Nephron (organoid): ENCODE measurements around the gene NSRP1.
A peak's percentile ranks its signal among the peaks of the same experiment; 100 is the strongest.

Source experiments
- H3K27ac Mint-ChIP-seq, 3 experiments: 2 replicates each; pipeline ENCODE4 v1.8.0; 2020; ENCODE audit warnings: mixed read lengths in 3 of 3, mild to moderate bottlenecking in 2 of 3, moderate library complexity in 1 of 3
- H3K27me3 Mint-ChIP-seq: 2 replicates; pipeline ENCODE4 v1.8.0; 2021; ENCODE audit warnings: low read depth, mild to moderate bottlenecking, moderate library complexity, mixed read lengths
- H3K36me3 Mint-ChIP-seq: 2 replicates; pipeline ENCODE4 v1.8.0; 2020; ENCODE audit warnings: low read depth, mixed read lengths
- H3K4me1 Mint-ChIP-seq: 2 replicates; pipeline ENCODE4 v1.8.0; 2020; ENCODE audit warnings: mixed read lengths
- H3K4me3 Mint-ChIP-seq, 3 experiments: 2 replicates each; pipeline ENCODE4 v1.8.0; 2020; ENCODE audit warnings: mild to moderate bottlenecking in 3 of 3, mixed read lengths in 3 of 3, moderate library complexity in 2 of 3
- H3K9me3 Mint-ChIP-seq: 2 replicates; pipeline ENCODE4 v1.8.0; 2020; ENCODE audit warnings: mixed read lengths
- TF ChIP-seq, protein P1 (sequence below), 3 experiments: fragments of 200-600 bp; sonication (generic); IDR thresholded peaks; one replicate each; pipeline ENCODE4 v1.5.0; 2021; ENCODE audit warnings: antibody characterized with exemption in 3 of 3; ENCODE audit not compliant: unreplicated experiment in 3 of 3

NSRP1 gene

DNA sequence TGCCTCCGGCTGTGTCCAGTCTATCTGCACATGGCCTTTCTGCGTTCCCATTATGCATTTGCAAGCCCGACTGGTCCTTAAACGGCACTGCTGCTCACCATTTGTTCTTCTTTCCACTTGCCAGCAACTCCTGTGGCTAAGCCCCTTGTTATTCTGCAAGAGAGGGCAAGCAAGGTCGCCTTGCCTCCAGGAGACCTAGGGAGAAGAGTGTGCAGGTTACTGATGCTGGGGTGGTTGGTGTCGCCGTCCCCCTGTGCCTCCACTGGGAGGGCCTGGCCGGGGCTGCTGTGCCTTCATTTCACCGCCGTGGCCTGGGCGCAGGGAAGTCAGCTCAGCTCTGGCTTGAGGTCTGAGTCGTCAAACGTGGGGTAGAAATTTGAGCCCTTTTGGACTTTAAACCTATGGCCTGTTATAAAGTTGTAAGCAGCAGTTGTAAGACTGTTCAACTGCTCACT, 106.1 kb downstream of the NSRP1 start:
- Mint-ChIP-seq H3K4me1 (no peaks in the 10 kb centered on the region), H3K9me3 (no peaks in the 10 kb centered on the region), H3K4me3 (no peak overlapping the region), H3K27ac (no peak overlapping the region), H3K27me3 (peaks cover 16% of the 10 kb centered on the region), H3K36me3 (no peaks in the 10 kb centered on the region)
- TF ChIP-seq, protein P1, sequence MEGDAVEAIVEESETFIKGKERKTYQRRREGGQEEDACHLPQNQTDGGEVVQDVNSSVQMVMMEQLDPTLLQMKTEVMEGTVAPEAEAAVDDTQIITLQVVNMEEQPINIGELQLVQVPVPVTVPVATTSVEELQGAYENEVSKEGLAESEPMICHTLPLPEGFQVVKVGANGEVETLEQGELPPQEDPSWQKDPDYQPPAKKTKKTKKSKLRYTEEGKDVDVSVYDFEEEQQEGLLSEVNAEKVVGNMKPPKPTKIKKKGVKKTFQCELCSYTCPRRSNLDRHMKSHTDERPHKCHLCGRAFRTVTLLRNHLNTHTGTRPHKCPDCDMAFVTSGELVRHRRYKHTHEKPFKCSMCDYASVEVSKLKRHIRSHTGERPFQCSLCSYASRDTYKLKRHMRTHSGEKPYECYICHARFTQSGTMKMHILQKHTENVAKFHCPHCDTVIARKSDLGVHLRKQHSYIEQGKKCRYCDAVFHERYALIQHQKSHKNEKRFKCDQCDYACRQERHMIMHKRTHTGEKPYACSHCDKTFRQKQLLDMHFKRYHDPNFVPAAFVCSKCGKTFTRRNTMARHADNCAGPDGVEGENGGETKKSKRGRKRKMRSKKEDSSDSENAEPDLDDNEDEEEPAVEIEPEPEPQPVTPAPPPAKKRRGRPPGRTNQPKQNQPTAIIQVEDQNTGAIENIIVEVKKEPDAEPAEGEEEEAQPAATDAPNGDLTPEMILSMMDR (IDR thresholded peaks at IDR 0.05; ENCODE audit: unreplicated experiment in 3 of 3): no peak

DNA sequence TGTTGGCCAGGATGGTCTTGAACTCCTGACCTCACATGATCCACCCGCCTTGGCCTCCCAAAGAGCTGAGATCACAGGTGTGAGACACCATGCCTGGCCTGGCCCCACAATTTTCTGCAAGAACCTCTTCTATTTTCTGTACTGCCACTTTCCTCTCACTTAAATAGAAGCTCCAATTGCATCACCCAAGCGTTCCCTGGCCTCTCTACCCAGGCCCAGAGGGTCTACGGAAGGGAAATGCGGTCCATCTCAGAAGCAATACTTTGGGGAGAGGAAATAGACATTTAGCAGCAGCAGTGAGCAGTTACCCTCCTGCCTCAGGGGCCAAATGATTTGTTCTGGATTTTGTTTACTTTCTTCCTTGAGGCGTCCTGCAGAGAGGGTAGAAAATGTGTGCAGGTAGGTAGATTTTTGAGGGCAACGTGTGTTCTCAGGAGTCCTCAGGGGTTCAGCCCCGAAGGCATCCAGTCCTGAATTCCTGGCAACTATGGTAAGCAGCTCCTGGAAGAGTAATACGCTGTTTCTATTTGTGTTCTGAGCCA, 107.9 kb downstream of the NSRP1 start:
- no peak overlapping the region for H3K4me3 Mint-ChIP-seq
- no peaks in the 10 kb centered on the region for H3K9me3 Mint-ChIP-seq
- TF ChIP-seq, protein P1 (IDR thresholded peaks at IDR 0.05; ENCODE audit: unreplicated experiment in 3 of 3): no peak
- no peaks in the 10 kb centered on the region for H3K4me1 Mint-ChIP-seq
- H3K36me3 Mint-ChIP-seq: no peaks in the 10 kb centered on the region
- no peak overlapping the region for H3K27ac Mint-ChIP-seq
- H3K27me3 Mint-ChIP-seq: peaks cover 31% of the 10 kb centered on the region

DNA sequence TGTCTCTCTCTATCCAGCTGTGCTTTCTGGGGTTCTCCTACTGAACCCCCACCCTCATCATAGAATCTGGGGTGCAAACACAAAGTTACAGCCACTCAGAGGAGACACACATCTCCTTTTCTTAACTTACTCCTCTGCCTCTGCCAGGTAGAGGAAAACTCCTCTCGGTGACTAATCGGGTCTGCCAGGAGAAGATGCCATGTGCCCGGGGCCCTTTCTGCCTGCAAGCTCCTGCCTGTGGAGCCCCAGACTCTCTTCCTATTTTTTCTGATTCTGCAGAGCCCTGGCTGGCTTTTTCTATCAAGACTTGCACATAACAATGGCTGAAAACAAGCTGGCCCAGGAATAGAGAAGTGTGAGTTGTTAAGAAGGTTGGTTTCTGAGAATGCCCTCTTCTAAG, 108.5 kb downstream of the NSRP1 start:
- TF ChIP-seq, protein P1 (IDR thresholded peaks at IDR 0.05; ENCODE audit: unreplicated experiment in 3 of 3): no peak
- H3K4me1 Mint-ChIP-seq: no peaks in the 10 kb centered on the region
- no peaks in the 10 kb centered on the region for H3K36me3 Mint-ChIP-seq
- H3K9me3 Mint-ChIP-seq: no peaks in the 10 kb centered on the region
- no peak overlapping the region for H3K4me3 Mint-ChIP-seq
- no peak overlapping the region for H3K27ac Mint-ChIP-seq
- H3K27me3 Mint-ChIP-seq: peaks cover 32% of the 10 kb centered on the region

DNA sequence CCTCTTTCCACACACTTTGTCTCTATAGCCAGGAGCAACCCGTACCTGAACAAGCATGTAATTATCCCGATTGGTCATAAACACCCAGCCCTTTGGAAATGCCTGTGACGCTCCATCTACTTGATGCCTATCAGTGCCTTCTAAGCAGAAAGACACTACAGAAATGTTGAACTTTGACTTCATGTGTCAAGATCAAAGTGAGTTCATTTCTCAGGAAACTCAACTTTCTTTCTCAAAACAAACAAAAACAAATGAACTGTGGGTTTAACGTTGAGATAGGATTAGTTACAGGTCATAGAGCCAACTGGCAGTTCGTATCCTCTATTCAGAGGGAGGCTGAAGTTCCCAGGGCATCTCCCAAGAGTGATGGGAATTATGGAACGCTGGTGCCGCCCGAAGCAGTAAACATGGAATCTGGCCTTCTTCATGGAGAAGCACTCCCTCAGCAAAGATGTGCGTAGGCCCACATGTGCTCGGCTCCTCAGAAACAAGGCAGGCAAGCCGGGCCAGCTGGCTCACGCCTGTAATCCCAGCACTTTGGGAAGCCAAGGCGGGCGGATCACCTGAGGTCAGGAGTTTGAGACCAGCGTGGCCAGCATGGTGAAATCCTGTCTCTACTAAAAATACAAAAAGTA, 109.4 kb downstream of the NSRP1 start:
- Mint-ChIP-seq H3K4me1 (no peaks in the 10 kb centered on the region), H3K36me3 (no peaks in the 10 kb centered on the region), H3K4me3 (no peak overlapping the region), H3K27ac (no peak overlapping the region), H3K27me3 (peaks cover 37% of the 10 kb centered on the region), H3K9me3 (no peaks in the 10 kb centered on the region)
- TF ChIP-seq, protein P1 (IDR thresholded peaks at IDR 0.05; ENCODE audit: unreplicated experiment in 3 of 3): no peak

DNA sequence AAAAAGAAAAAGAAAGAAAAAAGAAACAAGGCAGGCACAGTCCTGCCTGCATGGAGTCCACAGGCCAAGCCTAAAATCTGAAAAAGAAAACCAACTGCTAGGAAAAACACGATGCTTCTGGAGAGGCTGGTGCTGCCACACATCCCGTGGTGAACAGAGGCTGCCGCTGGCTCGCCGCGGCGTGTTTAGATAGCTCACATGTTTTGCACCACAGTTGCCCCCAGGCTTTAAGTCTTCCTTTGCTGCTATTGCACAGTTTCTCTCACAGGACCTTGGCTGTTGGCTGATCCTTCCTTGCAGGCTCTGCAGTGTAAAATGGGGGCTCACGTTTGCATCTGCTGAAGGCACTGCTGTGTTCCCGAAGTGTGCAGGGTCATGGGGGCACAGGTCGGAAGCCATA, 110.3 kb downstream of the NSRP1 start:
- TF ChIP-seq, protein P1 (IDR thresholded peaks at IDR 0.05; ENCODE audit: unreplicated experiment in 3 of 3): no peak
- Mint-ChIP-seq H3K4me3 (no peak overlapping the region), H3K4me1 (no peaks in the 10 kb centered on the region), H3K27me3 (peaks cover 42% of the 10 kb centered on the region), H3K36me3 (no peaks in the 10 kb centered on the region), H3K9me3 (no peaks in the 10 kb centered on the region), H3K27ac (peak overlapping the region in 1 of 3 experiments; percentile 34)

DNA sequence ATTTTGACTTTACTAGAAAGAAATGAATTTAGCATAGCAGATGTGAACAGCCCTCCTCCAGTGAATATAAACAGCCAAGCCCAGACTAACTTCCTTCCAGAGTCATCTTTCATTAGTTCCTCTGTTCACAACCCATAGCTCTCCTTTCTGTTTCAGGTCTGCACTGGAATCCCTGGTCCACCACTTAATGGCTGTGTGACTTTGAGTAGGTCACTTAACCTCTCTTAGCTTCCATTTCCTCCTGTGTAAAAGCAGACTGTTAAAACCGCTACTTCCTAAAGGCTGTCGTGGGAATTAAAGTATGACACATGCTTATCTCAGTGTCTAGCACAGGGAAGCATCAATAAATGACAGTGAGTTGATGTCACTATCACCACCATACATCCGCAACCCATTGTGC, 111.4 kb downstream of the NSRP1 start:
- no peaks in the 10 kb centered on the region for H3K4me1 Mint-ChIP-seq
- H3K27me3 Mint-ChIP-seq: peaks cover 50% of the 10 kb centered on the region
- H3K27ac Mint-ChIP-seq: no peak overlapping the region
- TF ChIP-seq, protein P1 (IDR thresholded peaks at IDR 0.05; ENCODE audit: unreplicated experiment in 3 of 3): no peak
- H3K36me3 Mint-ChIP-seq: no peaks in the 10 kb centered on the region
- no peak overlapping the region for H3K4me3 Mint-ChIP-seq
- no peaks in the 10 kb centered on the region for H3K9me3 Mint-ChIP-seq
